GM18508 (cell line): ENCODE results near the gene CDK5R1.

Experiments
- ATAC-seq: cut with Tn5 transposase; IDR thresholded peaks from one replicate; pipeline ENCODE4 v1.9.1; 2021; ENCODE audit warnings: moderate number of reproducible peaks; ENCODE audit not compliant: insufficient read depth, unreplicated experiment

CDK5R1 gene

GRCh38 chr17:32491371-32492263 is 4.8 kb downstream of the CDK5R1 start:
- no peak for ATAC-seq

- ATAC-seq, result no peak
Measured at GRCh38 chr17:32492264-32492589, 5.4 kb downstream of the CDK5R1 start.

GRCh38 chr17:32492648-32493289 is 6.0 kb downstream of the CDK5R1 start:
- no peak for ATAC-seq

- no peak for ATAC-seq
Measured at GRCh38 chr17:32493571-32493970, 6.8 kb downstream of the CDK5R1 start.

- no peak for ATAC-seq
Measured at GRCh38 chr17:32493976-32494513, 7.3 kb downstream of the CDK5R1 start.

- ATAC-seq, result no peak
Measured at GRCh38 chr17:32494621-32495358, 8.0 kb downstream of the CDK5R1 start.

- no peak for ATAC-seq
Measured at GRCh38 chr17:32495359-32496231, 8.8 kb downstream of the CDK5R1 start.

GRCh38 chr17:32496395-32497073 is 9.7 kb downstream of the CDK5R1 start:
- no peak for ATAC-seq

- no peak for ATAC-seq
Measured at GRCh38 chr17:32497431-32498205, 10.8 kb downstream of the CDK5R1 start.

GRCh38 chr17:32498391-32498790 is 11.6 kb downstream of the CDK5R1 start:
- no peak for ATAC-seq

GRCh38 chr17:32502013-32502412 is 15.2 kb downstream of the CDK5R1 start:
- no peak for ATAC-seq

GRCh38 chr17:32502710-32503109 is 15.9 kb downstream of the CDK5R1 start:
- ATAC-seq, result no peak

- ATAC-seq, result peak; percentile 80
Measured at GRCh38 chr17:32503251-32504165, 16.7 kb downstream of the CDK5R1 start.

GRCh38 chr17:32504166-32504990 is 17.6 kb downstream of the CDK5R1 start:
- ATAC-seq, result no peak

- ATAC-seq, result no peak
Measured at GRCh38 chr17:32508926-32509325, 22.1 kb downstream of the CDK5R1 start.

GRCh38 chr17:32510466-32510865 is 23.7 kb downstream of the CDK5R1 start:
- no peak for ATAC-seq

- no peak for ATAC-seq
Measured at GRCh38 chr17:32512328-32512727, 25.5 kb downstream of the CDK5R1 start.
